ENCODE results near the gene TEX52.

DNA sequence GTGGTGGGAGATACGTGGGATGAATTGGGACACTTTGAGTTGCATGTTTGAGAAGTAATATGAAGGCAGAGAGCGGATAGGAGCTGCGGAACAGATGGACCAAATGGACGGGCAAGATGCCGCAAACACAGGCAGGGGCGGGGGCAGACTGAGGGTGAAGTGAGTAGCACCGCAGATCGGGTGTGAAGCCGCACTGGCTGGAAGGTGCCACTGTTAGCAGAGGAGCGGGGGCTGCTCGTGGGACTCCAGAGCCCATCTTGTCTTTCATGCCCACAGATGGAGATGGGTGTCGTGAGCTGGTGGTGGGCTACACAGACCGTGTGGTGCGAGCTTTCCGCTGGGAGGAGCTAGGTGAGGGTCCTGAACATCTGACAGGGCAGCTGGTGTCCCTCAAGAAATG, 37.0 kb downstream of the TEX52 start:
- TF ChIP-seq, protein P1, sequence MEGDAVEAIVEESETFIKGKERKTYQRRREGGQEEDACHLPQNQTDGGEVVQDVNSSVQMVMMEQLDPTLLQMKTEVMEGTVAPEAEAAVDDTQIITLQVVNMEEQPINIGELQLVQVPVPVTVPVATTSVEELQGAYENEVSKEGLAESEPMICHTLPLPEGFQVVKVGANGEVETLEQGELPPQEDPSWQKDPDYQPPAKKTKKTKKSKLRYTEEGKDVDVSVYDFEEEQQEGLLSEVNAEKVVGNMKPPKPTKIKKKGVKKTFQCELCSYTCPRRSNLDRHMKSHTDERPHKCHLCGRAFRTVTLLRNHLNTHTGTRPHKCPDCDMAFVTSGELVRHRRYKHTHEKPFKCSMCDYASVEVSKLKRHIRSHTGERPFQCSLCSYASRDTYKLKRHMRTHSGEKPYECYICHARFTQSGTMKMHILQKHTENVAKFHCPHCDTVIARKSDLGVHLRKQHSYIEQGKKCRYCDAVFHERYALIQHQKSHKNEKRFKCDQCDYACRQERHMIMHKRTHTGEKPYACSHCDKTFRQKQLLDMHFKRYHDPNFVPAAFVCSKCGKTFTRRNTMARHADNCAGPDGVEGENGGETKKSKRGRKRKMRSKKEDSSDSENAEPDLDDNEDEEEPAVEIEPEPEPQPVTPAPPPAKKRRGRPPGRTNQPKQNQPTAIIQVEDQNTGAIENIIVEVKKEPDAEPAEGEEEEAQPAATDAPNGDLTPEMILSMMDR (IDR thresholded peaks at IDR 0.05) = no peak
- TF ChIP-seq POLR2A (IDR thresholded peaks at IDR 0.05) = no peak
